GM12873 (cell line): ENCODE data around the gene ASTE1.

Source experiments
- CTCF ChIP-seq: IDR thresholded peaks from 2 replicates; pipeline ENCODE4 v1.5.1; 2012; ENCODE audit warnings: low read depth, mild to moderate bottlenecking, moderate library complexity, low read length, control low read depth; ENCODE audit not compliant: insufficient read depth; ENCODE audit errors: missing control alignments

ASTE1 gene

GRCh38 chr3:131050001-131050400, 23.4 kb upstream of the ASTE1 start:
- no peak for TF ChIP-seq CTCF

DNA sequence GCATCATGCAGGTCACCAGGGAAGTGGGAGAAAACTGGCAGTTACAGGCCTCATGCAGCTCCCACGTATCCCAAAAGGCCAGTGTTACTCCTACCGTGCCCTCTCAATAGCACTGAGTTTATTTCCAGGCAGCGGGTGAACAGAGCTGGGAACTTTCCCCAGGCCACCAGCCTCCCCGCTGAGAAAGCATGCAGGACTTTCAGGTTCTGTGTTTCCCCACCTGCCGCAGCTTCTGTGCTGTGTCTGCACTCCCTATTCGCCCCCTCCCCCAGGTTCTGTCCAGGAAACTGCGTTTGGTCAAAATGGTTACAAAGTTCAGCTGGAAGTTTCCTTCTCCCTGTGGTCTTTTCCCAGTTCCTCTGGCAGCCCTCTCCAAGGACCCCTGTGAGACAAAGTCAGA, 21.4 kb upstream of the ASTE1 start:
- no peak for TF ChIP-seq CTCF

DNA sequence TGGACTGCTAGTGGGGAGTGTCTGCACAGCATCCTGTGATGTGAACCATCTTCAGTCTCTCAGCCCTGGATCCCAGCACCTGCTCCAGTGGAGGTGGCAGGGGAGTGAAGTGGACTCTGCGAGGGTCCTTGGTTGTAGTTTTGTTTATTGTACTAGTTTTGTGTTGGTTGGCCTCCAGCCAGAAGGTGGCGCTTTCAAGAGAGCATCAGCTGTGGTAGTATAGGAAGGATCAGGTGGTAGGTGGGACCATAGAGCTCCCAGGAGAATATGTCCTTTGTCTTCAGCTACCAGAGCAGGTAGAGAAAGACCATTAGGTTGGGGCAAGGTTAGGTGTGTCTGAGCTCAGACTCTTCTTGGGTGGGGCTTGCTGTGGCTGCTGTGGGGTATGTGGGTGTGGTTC, 21.0 kb upstream of the ASTE1 start:
- TF ChIP-seq CTCF = peak; percentile 43

- TF ChIP-seq CTCF = no peak
Measured at GRCh38 chr3:131038326-131038725, 11.7 kb upstream of the ASTE1 start.

GRCh38 chr3:131036986-131037385, 10.4 kb upstream of the ASTE1 start:
- no peak for TF ChIP-seq CTCF

GRCh38 chr3:131036200-131036816, 9.7 kb upstream of the ASTE1 start:
- no peak for TF ChIP-seq CTCF

GRCh38 chr3:131033480-131034080, 7.0 kb upstream of the ASTE1 start:
- TF ChIP-seq CTCF = peak; percentile 60
